GM12878 (cell line): ENCODE results near the gene APBB1IP. TPM values are rescaled to one million over a fixed set of nuclear protein-coding genes. Genes with fewer than 3 reads are reported as not detected.

Experiments used
- ATAC-seq: fragments of 200-7000 bp; cut with Tn5 transposase; 3 replicates; pipeline ENCODE4 v1.9.1; 2020; ENCODE audit warnings: mild to moderate bottlenecking, moderate library complexity
- BruUV-seq: library from RNA; stranded (reverse); fragments of 400-500 nt; replicated peaks from 2 replicates; lab custom pipeline; 2021; lab: Mats Ljungman, UMichigan
- CTCF ChIA-PET: fragments of 300-600 bp; sonication (Branson Sonifier 250); formaldehyde crosslinking; extraction: SDS; loops from one replicate; lab custom pipeline; 2021; ENCODE audit warnings: inconsistent platforms; lab: Yijun Ruan, JAX
- POLR2A ChIA-PET: fragments of 350-600 bp; formaldehyde crosslinking; extraction: SDS; loops from one replicate; lab custom pipeline; 2021; ENCODE audit warnings: inconsistent platforms; lab: Charles Lee
- RAD21 ChIA-PET: fragments of 300-600 bp; sonication (Branson Sonifier 250); formaldehyde crosslinking; loops from one replicate; lab custom pipeline; 2023; ENCODE audit warnings: antibody characterized with exemption; ENCODE audit not compliant: unreplicated experiment; lab: Charles Lee
- SMC1A ChIA-PET: fragments of 300-600 bp; sonication (Branson Sonifier 250); formaldehyde crosslinking; loops from one replicate; lab custom pipeline; 2023; ENCODE audit not compliant: unreplicated experiment, uncharacterized antibody; lab: Charles Lee
- DNase-seq: peaks from one replicate; pipeline ENCODE4 v3.0.0-alpha.2; 2011; ENCODE audit warnings: low read depth, low spot score
- FAIRE-seq: peaks from 3 replicates; lab custom pipeline; 2011; peaks lifted over from hg19 to GRCh38; lab: Jason Lieb, UNC
- H2AFZ ChIP-seq: 2 replicates; pipeline ENCODE4 v1.6.0; 2011; ENCODE audit warnings: low read depth, low read length, control low read depth; ENCODE audit not compliant: control insufficient read depth
- H3K27ac ChIP-seq: 2 replicates; pipeline ENCODE4 v1.5.1; 2011; ENCODE audit warnings: control low read depth; ENCODE audit not compliant: control insufficient read depth, insufficient read depth
- H3K27me3 ChIP-seq, 2 experiments: replicated peaks in 1 of 2; 2 replicates each; pipeline versions ENCODE4 v1.6.0 to v1.6.1; 2011; ENCODE audit warnings: low read length in 1 of 2; ENCODE audit not compliant: control insufficient read depth in 2 of 2, insufficient read depth in 2 of 2
- H3K36me3 ChIP-seq, 2 experiments: 2 replicates each; pipeline ENCODE4 v1.5.1; 2011; ENCODE audit warnings: low read length in 1 of 2; ENCODE audit not compliant: control insufficient read depth in 2 of 2, insufficient read depth in 2 of 2
- H3K4me1 ChIP-seq: 2 replicates; pipeline ENCODE4 v1.6.1; 2011; ENCODE audit warnings: mild to moderate bottlenecking, low read length, moderate library complexity, mixed read lengths; ENCODE audit not compliant: control insufficient read depth, insufficient read depth
- H3K4me2 ChIP-seq: 2 replicates; pipeline ENCODE4 v1.6.0; 2011; ENCODE audit warnings: control low read depth; ENCODE audit not compliant: control insufficient read depth, insufficient read depth
- H3K4me3 ChIP-seq: fragments of 200-600 bp; sonication (generic); 2 replicates; pipeline ENCODE4 v1.5.1; 2016
- H3K79me2 ChIP-seq: 2 replicates; pipeline ENCODE4 v1.6.0; 2011; ENCODE audit warnings: low read length; ENCODE audit not compliant: control insufficient read depth, insufficient read depth
- H3K9ac ChIP-seq: 2 replicates; pipeline ENCODE4 v1.8.0; 2011; ENCODE audit warnings: low read length, control low read depth, mixed read lengths; ENCODE audit not compliant: control insufficient read depth, insufficient read depth
- H3K9me3 ChIP-seq: replicated peaks from 3 replicates; pipeline ENCODE4 v1.5.1; 2011; ENCODE audit warnings: mild to moderate bottlenecking, low read length; ENCODE audit not compliant: control insufficient read depth, insufficient read depth
- H4K20me1 ChIP-seq: 2 replicates; pipeline ENCODE4 v1.6.0; 2011; ENCODE audit not compliant: control insufficient read depth, insufficient read depth
- BMI1 ChIP-seq: fragments of 450-650 bp; IDR thresholded peaks from 2 replicates; pipeline ENCODE4 v1.6.1; 2016; ENCODE audit warnings: mild to moderate bottlenecking, moderate library complexity, borderline replicate concordance
- EED ChIP-seq: sonication (generic); IDR thresholded peaks from 2 replicates; pipeline ENCODE4 v1.6.1; 2016; ENCODE audit warnings: antibody characterized with exemption, low read depth
- ESRRA ChIP-seq: IDR thresholded peaks from 2 replicates; pipeline ENCODE4 v1.6.1; 2012; ENCODE audit warnings: mild to moderate bottlenecking, low read length, improper control_type of control experiment
- ETV6 ChIP-seq, 2 experiments: fragments of 450-650 bp in 1 of 2; IDR thresholded peaks in 1 of 2; conservative IDR thresholded peaks in 1 of 2; 2 replicates each; pipeline ENCODE4 v1.6.1; 2014; ENCODE audit warnings: antibody characterized with exemption in 1 of 2, borderline replicate concordance in 1 of 2, low read depth in 1 of 2, mild to moderate bottlenecking in 1 of 2, moderate library complexity in 1 of 2
- IKZF2 ChIP-seq, 2 experiments: fragments of 450-650 bp; IDR thresholded peaks; 2 replicates each; pipeline ENCODE4 v1.6.1; 2017; ENCODE audit warnings: mild to moderate bottlenecking in 2 of 2, moderate library complexity in 2 of 2
- IRF4 ChIP-seq: IDR thresholded peaks from 2 replicates; pipeline ENCODE4 v1.6.1; 2011; ENCODE audit warnings: low read depth, low read length
- KLF5 ChIP-seq: fragments of 450-650 bp; IDR thresholded peaks from 2 replicates; pipeline ENCODE4 v1.6.1; 2014; ENCODE audit warnings: mild to moderate bottlenecking; ENCODE audit not compliant: partially characterized antibody
- MTA2 ChIP-seq: fragments of 450-650 bp; IDR thresholded peaks from 2 replicates; pipeline ENCODE4 v1.6.1; 2016; ENCODE audit warnings: low read depth, mild to moderate bottlenecking, moderate library complexity
- NR2F1 ChIP-seq: fragments of 450-650 bp; conservative IDR thresholded peaks from 2 replicates; pipeline ENCODE4 v1.6.1; 2017; ENCODE audit warnings: mild to moderate bottlenecking
- PAX8 ChIP-seq: fragments of 450-650 bp; IDR thresholded peaks from 2 replicates; pipeline ENCODE4 v1.6.1; 2017; ENCODE audit warnings: mild to moderate bottlenecking, moderate library complexity
- RUNX3 ChIP-seq: IDR thresholded peaks from 2 replicates; pipeline ENCODE4 v1.6.1; 2012; ENCODE audit warnings: low read length, inconsistent platforms
- TCF12 ChIP-seq: IDR thresholded peaks from 2 replicates; pipeline ENCODE4 v1.6.1; 2011; ENCODE audit warnings: low read depth, mild to moderate bottlenecking, low read length
- ZNF217 ChIP-seq: fragments of 450-650 bp; IDR thresholded peaks from 2 replicates; pipeline ENCODE4 v1.6.1; 2017; ENCODE audit warnings: antibody characterized with exemption, mild to moderate bottlenecking
- ZNF384 ChIP-seq: IDR thresholded peaks from 2 replicates; pipeline ENCODE4 v1.6.1; 2012; ENCODE audit warnings: low read depth, mild to moderate bottlenecking, low read length, improper control_type of control experiment, borderline replicate concordance
- ZZZ3 ChIP-seq: IDR thresholded peaks from 2 replicates; pipeline ENCODE4 v1.6.1; 2011; ENCODE audit warnings: low read depth; ENCODE audit not compliant: control insufficient read depth, insufficient read length
- WGBS: methylation state at CpG from one replicate; pipeline ENCODE4 v1.1.6; 2016; ENCODE audit warnings: low lambda C conversion rate; ENCODE audit not compliant: insufficient replicate concordance, insufficient coverage; ENCODE audit errors: missing lambda C conversion rate; 5-methylcytosine and 5-hydroxymethylcytosine counted together
- in situ Hi-C: fragments of 300-500 bp; cut with MboI; formaldehyde crosslinking; loops from 9 replicates; pipeline ENCODE4 v1.14.3; 2018; ENCODE audit warnings: mixed read lengths
- intact Hi-C: fragments of 100-400 bp; cut with micrococcal nuclease; formaldehyde crosslinking; loops from one replicate; pipeline ENCODE4 v1.14.2; 2022; ENCODE audit not compliant: unreplicated experiment
- polyA plus RNA-seq, 11 experiments: library from polyadenylated mRNA; depleted of rRNA in 4 of 11; unstranded in 6 of 11; stranded (reverse) in 5 of 11; fragments of >200 nt; fragmentation: Nextera tagmentation in 4 of 11; fragmentation: Illumina TruSeq in 1 of 11; extraction: Ambion mirVana in 4 of 11; extraction: Trizol in 1 of 11; gene quantifications; 1 replicate in 1 of 11; 2 replicates in 10 of 11; pipeline versions ENCODE4 v1.2.1 to v1.2.3, GENCODE V29; 2011 to 2016; ENCODE audit warnings: inconsistent platforms in 2 of 11, missing spikeins in 2 of 11, low read depth in 1 of 11
- total RNA-seq, 4 experiments: library from RNA; depleted of rRNA in 3 of 4; stranded (reverse); fragments of >200 nt in 3 of 4; fragmentation: Illumina TruSeq in 1 of 4; extraction: Trizol in 1 of 4; gene quantifications; 2 replicates each; pipeline versions ENCODE4 v1.2.1 to v1.2.3, GENCODE V29; 2013 to 2021
- TF ChIP-seq, protein P1 (sequence below): IDR thresholded peaks from 2 replicates; pipeline ENCODE4 v1.6.1; 2012; ENCODE audit warnings: low read length, inconsistent platforms
- TF ChIP-seq, protein P2 (sequence below): fragments of 450-650 bp; IDR thresholded peaks from 2 replicates; pipeline ENCODE4 v1.6.1; 2017; ENCODE audit warnings: low read depth, mild to moderate bottlenecking, moderate library complexity
- TF ChIP-seq, protein P3 (sequence below): IDR thresholded peaks from 2 replicates; pipeline ENCODE4 v1.6.1; 2012; ENCODE audit warnings: low read depth, low read length, improper control_type of control experiment

Gene APBB1IP
- total and polyA plus RNA-seq, 10 of the 15 experiments (the other 5 are each of a cell fraction or from before 2014, with no cell fraction given) = 7.3 to 67.4 (median 19.9) TPM

DNA sequence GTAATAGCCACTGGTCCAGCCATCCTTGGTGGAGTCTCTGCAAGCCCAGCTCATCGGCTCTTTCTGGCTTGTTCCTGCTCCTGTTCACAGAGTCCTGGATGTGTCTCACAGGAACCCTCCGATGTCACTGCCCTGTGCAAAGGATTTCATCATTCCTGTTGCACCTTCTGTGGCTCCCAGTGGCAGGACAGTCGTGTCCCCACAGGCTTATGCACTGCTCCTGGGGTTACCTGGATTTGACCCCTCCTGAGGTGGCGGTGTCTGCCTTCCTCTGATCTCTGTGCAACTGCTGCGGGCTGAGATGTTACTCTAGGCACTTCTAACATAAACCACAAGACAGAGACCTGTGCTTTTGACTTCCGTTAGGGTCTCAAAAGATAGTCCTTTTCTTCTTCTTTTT, 30.6 kb downstream of the APBB1IP start:
- DNase-seq = no peak
- ChIA-PET POLR2A (interaction anchor here (0.6 to 3.9 kb wide), 5 partner anchors 12 to 38 kb away, joined by 3 to 24 read pairs (median 4); no protein-coding TSS in a partner anchor), RAD21 (interaction anchor here (0.7 to 3.8 kb wide), 9 partner anchors 9 to 86 kb away, joined by 3 to 19 read pairs (median 5); no protein-coding TSS in a partner anchor), SMC1A (interaction anchor here (0.6 to 3.7 kb wide), 17 partner anchors 9 to 657 kb away, joined by 3 to 30 read pairs (median 4); no protein-coding TSS in a partner anchor), CTCF (interaction anchor here (0.9 to 1.5 kb wide), 4 partner anchors 34 to 100 kb away, joined by 3 read pairs; no protein-coding TSS in a partner anchor)
- FAIRE-seq = no peak
- in situ Hi-C loops (no loop called here), intact Hi-C loops (no loop called here)
- Histone ChIP-seq H3K9ac (no peak overlapping the region), H3K79me2 (peaks cover 83% of the 10 kb centered on the region), H3K27me3 (no peaks in the 10 kb centered on the region), H3K27ac (peak overlapping the region; percentile 67), H4K20me1 (no peaks in the 10 kb centered on the region), H3K4me1 (peaks cover 75% of the 10 kb centered on the region), H3K4me2 (peak overlapping the region; percentile 78), H3K36me3 (peaks cover 4 to 22% of the 10 kb centered on the region in 2 experiments; a peak in 3 of 4 replicates), H2AFZ (no peak overlapping the region), H3K4me3 (peak overlapping the region; percentile 61), H3K9me3 (no peaks in the 10 kb centered on the region; the same call in none of the 3 replicates)
- ATAC-seq = peak; percentile 72
- no TSS peak for BruUV-seq
- 0% methylated on average over 6 of the region's 6 CpGs for WGBS
- TF ChIP-seq PAX8 = no peak
- TF ChIP-seq KLF5 = no peak
- TF ChIP-seq, protein P1, sequence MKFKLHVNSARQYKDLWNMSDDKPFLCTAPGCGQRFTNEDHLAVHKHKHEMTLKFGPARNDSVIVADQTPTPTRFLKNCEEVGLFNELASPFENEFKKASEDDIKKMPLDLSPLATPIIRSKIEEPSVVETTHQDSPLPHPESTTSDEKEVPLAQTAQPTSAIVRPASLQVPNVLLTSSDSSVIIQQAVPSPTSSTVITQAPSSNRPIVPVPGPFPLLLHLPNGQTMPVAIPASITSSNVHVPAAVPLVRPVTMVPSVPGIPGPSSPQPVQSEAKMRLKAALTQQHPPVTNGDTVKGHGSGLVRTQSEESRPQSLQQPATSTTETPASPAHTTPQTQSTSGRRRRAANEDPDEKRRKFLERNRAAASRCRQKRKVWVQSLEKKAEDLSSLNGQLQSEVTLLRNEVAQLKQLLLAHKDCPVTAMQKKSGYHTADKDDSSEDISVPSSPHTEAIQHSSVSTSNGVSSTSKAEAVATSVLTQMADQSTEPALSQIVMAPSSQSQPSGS = peak; percentile 15; the same call in 1 of the 2 replicates
- TF ChIP-seq NR2F1 = peak; percentile 73
- TF ChIP-seq, protein P2, sequence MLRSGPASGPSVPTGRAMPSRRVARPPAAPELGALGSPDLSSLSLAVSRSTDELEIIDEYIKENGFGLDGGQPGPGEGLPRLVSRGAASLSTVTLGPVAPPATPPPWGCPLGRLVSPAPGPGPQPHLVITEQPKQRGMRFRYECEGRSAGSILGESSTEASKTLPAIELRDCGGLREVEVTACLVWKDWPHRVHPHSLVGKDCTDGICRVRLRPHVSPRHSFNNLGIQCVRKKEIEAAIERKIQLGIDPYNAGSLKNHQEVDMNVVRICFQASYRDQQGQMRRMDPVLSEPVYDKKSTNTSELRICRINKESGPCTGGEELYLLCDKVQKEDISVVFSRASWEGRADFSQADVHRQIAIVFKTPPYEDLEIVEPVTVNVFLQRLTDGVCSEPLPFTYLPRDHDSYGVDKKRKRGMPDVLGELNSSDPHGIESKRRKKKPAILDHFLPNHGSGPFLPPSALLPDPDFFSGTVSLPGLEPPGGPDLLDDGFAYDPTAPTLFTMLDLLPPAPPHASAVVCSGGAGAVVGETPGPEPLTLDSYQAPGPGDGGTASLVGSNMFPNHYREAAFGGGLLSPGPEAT = no peak
- TF ChIP-seq ETV6 (conservative IDR thresholded peaks at IDR 0.05 in 1 of 2, IDR thresholded peaks at IDR 0.05 in 1 of 2; ENCODE audit: borderline replicate concordance in 1 of 2, low read depth in 1 of 2) = no peak
- TF ChIP-seq ESRRA = no peak
- TF ChIP-seq ZNF217 = no peak
- no peak for TF ChIP-seq BMI1
- TF ChIP-seq TCF12 = no peak
- peak; percentile 82 for TF ChIP-seq RUNX3
- TF ChIP-seq, protein P3, sequence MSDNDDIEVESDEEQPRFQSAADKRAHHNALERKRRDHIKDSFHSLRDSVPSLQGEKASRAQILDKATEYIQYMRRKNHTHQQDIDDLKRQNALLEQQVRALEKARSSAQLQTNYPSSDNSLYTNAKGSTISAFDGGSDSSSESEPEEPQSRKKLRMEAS = no peak
- TF ChIP-seq EED = peak; percentile 18; the same call in 1 of the 2 replicates
- TF ChIP-seq ZZZ3 = no peak
- 0 out of 2 replicates have a peak, but pooled peaks have one; percentile 14 for TF ChIP-seq IRF4
- peak; percentile 17; the same call in 1 of the 2 replicates for TF ChIP-seq ZNF384
- TF ChIP-seq MTA2 = peak; percentile 8; the same call in 1 of the 2 replicates
- TF ChIP-seq IKZF2 (IDR thresholded peaks at IDR 0.05) = 0 out of 4 replicates have a peak, but pooled peaks of 1 of the 2 experiments have one; percentile 7
